ENCODE measurements around the gene UBE2D2. TPM values are rescaled to one million over a fixed set of nuclear protein-coding genes. Genes with fewer than 3 reads are reported as not detected.
A peak's percentile ranks its signal among the peaks of the same experiment; 100 is the strongest.

UBE2D2 gene
- total and polyA plus RNA-seq, 2 of the 13 experiments (the other 11 are each of a cell fraction or from before 2014, with no cell fraction given), result 79.1 to 109 TPM

DNA sequence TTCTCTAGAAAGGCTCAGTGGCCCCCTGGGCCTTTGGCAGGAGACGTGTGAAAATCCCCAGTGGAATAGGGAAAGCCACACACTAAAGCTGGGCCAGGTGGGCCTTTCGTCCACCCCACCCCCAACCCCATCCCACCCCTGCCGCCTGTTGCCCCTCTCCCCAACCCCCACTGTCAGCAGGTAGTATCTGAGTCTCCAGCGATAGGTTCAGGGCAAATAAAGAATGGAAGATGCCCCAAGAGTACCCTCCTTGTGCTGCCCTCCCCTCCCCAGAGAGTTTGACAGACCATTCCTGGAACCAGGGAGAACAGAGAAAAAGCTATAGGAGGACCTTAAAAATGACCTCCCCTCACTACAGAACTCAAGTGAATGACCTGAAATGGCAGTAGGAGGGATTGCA is 36.7 kb upstream of the UBE2D2 start (continued):
- TF ChIP-seq, protein P1, sequence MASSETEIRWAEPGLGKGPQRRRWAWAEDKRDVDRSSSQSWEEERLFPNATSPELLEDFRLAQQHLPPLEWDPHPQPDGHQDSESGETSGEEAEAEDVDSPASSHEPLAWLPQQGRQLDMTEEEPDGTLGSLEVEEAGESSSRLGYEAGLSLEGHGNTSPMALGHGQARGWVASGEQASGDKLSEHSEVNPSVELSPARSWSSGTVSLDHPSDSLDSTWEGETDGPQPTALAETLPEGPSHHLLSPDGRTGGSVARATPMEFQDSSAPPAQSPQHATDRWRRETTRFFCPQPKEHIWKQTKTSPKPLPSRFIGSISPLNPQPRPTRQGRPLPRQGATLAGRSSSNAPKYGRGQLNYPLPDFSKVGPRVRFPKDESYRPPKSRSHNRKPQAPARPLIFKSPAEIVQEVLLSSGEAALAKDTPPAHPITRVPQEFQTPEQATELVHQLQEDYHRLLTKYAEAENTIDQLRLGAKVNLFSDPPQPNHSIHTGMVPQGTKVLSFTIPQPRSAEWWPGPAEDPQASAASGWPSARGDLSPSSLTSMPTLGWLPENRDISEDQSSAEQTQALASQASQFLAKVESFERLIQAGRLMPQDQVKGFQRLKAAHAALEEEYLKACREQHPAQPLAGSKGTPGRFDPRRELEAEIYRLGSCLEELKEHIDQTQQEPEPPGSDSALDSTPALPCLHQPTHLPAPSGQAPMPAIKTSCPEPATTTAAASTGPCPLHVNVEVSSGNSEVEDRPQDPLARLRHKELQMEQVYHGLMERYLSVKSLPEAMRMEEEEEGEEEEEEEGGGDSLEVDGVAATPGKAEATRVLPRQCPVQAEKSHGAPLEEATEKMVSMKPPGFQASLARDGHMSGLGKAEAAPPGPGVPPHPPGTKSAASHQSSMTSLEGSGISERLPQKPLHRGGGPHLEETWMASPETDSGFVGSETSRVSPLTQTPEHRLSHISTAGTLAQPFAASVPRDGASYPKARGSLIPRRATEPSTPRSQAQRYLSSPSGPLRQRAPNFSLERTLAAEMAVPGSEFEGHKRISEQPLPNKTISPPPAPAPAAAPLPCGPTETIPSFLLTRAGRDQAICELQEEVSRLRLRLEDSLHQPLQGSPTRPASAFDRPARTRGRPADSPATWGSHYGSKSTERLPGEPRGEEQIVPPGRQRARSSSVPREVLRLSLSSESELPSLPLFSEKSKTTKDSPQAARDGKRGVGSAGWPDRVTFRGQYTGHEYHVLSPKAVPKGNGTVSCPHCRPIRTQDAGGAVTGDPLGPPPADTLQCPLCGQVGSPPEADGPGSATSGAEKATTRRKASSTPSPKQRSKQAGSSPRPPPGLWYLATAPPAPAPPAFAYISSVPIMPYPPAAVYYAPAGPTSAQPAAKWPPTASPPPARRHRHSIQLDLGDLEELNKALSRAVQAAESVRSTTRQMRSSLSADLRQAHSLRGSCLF (CRISPR knock-in tag; IDR thresholded peaks at IDR 0.05; ENCODE audit: borderline replicate concordance), result no peak

DNA sequence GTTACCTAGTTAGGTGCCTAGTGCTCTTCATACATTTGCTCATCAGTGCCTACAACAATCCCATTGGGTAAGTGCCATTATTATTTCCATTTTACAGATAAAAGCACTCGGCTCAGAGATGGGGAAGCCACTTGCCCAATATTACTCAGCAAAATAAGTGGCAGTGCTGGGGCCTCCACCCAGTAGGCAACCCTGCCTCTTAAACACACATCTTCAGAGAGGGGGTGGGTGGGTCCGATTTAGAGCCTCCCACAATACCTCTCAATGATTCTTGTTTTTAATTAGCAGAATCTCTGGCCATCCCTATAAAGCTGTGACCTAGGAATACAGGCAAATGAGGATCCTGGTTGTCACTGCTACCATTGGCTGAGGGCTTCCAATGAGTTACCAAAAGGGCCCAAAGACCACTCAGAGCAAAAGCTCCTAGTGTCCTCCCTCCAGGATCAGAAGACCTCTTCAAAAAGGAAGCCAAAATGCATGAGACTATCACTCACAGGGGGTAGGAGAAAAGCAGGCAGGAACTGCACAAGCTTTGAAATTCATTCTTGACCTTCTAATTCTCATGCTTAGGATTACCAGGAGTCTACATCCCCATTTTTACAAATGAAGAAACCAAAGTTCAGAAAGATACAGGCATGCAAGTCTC is 36.1 kb upstream of the UBE2D2 start:
- intact Hi-C loops (cut with micrococcal nuclease; ENCODE audit: unreplicated experiment) (loop anchor here (5.0 kb wide), 1 partner anchor 52 kb away; no protein-coding TSS in a partner anchor), in situ Hi-C loops (cut with HindIII; ENCODE audit: extremely low pct_ligation_motif_present, low pct_unique_long_range_greater_than_20kb) (no loop called here)
- WGBS (ENCODE audit: low lambda C conversion rate), result 22% methylated on average over 2 of the region's 2 CpGs
- Histone ChIP-seq H4K20me1 (ENCODE audit: insufficient read depth, low read length) (no peaks in the 10 kb centered on the region), H3K4me3 (replicated peaks in 1 of 3; ENCODE audit: insufficient read depth in 1 of 3, low read depth in 2 of 3, low read length in 3 of 3) (peak overlapping the region; percentile 49 to 73 (median 69)), H3K9ac (ENCODE audit: insufficient read depth, low read depth, low read length) (peak overlapping the region; percentile 74), H3K4me1 (ENCODE audit: insufficient read depth, low read length) (peaks cover 74% of the 10 kb centered on the region), H3K27ac (ENCODE audit: extremely low read length, insufficient read depth, low read length) (peak overlapping the region; percentile 60), H2AFZ (ENCODE audit: low read length) (peak overlapping the region; percentile 62), H3K36me3 (replicated peaks in 1 of 2; ENCODE audit: control insufficient read depth in 1 of 2, insufficient read depth in 2 of 2, low read length in 2 of 2) (no peaks in the 10 kb centered on the region), H3K79me2 (ENCODE audit: insufficient read depth, low read length) (peaks cover 58% of the 10 kb centered on the region), H3K27me3 (ENCODE audit: control insufficient read depth in 1 of 2, insufficient read depth in 2 of 2, low read length in 2 of 2) (no peaks in the 10 kb centered on the region; a peak in 1 of 5 replicates), H3K4me2 (ENCODE audit: low read depth, low read length) (peak overlapping the region; percentile 82), H3K9me3 (ENCODE audit: low read length) (no peaks in the 10 kb centered on the region)
- ChIA-PET POLR2A (interaction anchor here (1.0 to 1.6 kb wide), 3 partner anchors 12 to 21 kb away, joined by 3 read pairs; no protein-coding TSS in a partner anchor), CTCF (ENCODE audit: low intra/inter-chr PET ratio, low total read pairs) (no interaction called here)
- ATAC-seq, result peak; percentile 58
- FAIRE-seq, result no peak
- no peak for DNase-seq (ENCODE audit: low spot score)
- no TSS peak for BruUV-seq (replicated peaks)
- TF ChIP-seq ZFP37 (CRISPR knock-in tag; IDR thresholded peaks at IDR 0.05; ENCODE audit: borderline replicate concordance) (no peak), KMT2A (CRISPR knock-in tag; IDR thresholded peaks at IDR 0.05) (no peak), PPARG (CRISPR knock-in tag; conservative IDR thresholded peaks at IDR 0.05) (0 out of 2 replicates have a peak, but pooled peaks have one; percentile 8), KDM6A (CRISPR knock-in tag; IDR thresholded peaks at IDR 0.05; ENCODE audit: low read depth) (no peak), ISL2 (CRISPR knock-in tag; IDR thresholded peaks at IDR 0.05) (no peak)
- TF ChIP-seq, protein P2, sequence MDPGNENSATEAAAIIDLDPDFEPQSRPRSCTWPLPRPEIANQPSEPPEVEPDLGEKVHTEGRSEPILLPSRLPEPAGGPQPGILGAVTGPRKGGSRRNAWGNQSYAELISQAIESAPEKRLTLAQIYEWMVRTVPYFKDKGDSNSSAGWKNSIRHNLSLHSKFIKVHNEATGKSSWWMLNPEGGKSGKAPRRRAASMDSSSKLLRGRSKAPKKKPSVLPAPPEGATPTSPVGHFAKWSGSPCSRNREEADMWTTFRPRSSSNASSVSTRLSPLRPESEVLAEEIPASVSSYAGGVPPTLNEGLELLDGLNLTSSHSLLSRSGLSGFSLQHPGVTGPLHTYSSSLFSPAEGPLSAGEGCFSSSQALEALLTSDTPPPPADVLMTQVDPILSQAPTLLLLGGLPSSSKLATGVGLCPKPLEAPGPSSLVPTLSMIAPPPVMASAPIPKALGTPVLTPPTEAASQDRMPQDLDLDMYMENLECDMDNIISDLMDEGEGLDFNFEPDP (CRISPR knock-in tag; conservative IDR thresholded peaks at IDR 0.05), result 0 out of 2 replicates have a peak, but pooled peaks have one; percentile 15
- TF ChIP-seq, protein P3, sequence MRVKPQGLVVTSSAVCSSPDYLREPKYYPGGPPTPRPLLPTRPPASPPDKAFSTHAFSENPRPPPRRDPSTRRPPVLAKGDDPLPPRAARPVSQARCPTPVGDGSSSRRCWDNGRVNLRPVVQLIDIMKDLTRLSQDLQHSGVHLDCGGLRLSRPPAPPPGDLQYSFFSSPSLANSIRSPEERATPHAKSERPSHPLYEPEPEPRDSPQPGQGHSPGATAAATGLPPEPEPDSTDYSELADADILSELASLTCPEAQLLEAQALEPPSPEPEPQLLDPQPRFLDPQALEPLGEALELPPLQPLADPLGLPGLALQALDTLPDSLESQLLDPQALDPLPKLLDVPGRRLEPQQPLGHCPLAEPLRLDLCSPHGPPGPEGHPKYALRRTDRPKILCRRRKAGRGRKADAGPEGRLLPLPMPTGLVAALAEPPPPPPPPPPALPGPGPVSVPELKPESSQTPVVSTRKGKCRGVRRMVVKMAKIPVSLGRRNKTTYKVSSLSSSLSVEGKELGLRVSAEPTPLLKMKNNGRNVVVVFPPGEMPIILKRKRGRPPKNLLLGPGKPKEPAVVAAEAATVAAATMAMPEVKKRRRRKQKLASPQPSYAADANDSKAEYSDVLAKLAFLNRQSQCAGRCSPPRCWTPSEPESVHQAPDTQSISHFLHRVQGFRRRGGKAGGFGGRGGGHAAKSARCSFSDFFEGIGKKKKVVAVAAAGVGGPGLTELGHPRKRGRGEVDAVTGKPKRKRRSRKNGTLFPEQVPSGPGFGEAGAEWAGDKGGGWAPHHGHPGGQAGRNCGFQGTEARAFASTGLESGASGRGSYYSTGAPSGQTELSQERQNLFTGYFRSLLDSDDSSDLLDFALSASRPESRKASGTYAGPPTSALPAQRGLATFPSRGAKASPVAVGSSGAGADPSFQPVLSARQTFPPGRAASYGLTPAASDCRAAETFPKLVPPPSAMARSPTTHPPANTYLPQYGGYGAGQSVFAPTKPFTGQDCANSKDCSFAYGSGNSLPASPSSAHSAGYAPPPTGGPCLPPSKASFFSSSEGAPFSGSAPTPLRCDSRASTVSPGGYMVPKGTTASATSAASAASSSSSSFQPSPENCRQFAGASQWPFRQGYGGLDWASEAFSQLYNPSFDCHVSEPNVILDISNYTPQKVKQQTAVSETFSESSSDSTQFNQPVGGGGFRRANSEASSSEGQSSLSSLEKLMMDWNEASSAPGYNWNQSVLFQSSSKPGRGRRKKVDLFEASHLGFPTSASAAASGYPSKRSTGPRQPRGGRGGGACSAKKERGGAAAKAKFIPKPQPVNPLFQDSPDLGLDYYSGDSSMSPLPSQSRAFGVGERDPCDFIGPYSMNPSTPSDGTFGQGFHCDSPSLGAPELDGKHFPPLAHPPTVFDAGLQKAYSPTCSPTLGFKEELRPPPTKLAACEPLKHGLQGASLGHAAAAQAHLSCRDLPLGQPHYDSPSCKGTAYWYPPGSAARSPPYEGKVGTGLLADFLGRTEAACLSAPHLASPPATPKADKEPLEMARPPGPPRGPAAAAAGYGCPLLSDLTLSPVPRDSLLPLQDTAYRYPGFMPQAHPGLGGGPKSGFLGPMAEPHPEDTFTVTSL (CRISPR knock-in tag; IDR thresholded peaks at IDR 0.05; ENCODE audit: borderline replicate concordance), result no peak
